NCI-H128 (cell line): ENCODE data around the gene ST8SIA1.

ENCODE experiments used
- DNase-seq: peaks from one replicate; lab custom pipeline; 2025; ENCODE audit not compliant: unreplicated experiment; lab: John Stamatoyannopoulos, UW

The ST8SIA1 gene

DNA sequence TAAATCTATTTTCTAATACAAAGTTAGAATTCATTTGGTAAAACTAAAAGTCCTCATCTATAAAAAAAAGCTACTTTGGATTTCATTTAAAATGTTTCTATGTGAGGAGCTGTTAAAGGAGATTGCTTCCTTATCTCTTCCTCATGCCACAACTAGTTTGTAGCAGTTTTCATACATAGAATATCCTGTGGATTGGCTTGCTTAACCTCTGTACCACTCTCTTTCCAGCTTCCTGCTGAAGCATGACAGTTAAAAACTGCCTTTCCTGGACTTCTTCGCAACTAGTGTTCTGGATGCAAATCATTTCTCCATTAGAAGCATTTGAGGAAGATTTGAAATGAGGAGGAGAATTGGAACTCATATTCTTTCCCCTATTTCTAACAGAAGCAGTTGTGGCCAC, 49.6 kb downstream of the ST8SIA1 start:
- DNase-seq: no peak

GRCh38 chr12:22283508-22283907, 51.0 kb downstream of the ST8SIA1 start:
- no peak for DNase-seq

DNA sequence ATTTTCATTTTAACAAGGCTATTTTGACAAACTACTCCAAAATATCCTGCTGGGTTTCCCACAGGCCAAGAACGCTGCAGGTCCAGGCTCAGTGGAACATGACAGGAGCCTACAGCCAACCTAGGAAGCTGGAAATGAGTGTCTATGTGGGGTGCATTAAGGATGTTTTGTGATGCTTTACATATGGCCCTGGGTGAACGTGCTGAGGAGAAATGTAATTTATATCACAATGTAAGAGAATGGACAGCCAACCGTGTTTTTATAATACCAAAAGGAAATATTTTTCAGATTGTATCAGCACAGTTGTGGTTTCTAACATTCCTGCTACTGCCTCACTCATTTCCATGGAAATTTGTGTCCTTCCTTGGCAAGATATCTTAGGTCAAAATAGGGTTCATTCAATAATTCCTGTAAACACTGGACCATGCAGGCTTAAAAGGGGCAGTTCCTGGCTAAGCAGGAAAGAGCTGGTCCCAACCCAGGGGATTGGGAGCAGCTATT, 51.5 kb downstream of the ST8SIA1 start:
- DNase-seq: no peak

GRCh38 chr12:22282283-22282682, 52.2 kb downstream of the ST8SIA1 start:
- DNase-seq: no peak

GRCh38 chr12:22276867-22277266, 57.6 kb downstream of the ST8SIA1 start:
- no peak for DNase-seq

DNA sequence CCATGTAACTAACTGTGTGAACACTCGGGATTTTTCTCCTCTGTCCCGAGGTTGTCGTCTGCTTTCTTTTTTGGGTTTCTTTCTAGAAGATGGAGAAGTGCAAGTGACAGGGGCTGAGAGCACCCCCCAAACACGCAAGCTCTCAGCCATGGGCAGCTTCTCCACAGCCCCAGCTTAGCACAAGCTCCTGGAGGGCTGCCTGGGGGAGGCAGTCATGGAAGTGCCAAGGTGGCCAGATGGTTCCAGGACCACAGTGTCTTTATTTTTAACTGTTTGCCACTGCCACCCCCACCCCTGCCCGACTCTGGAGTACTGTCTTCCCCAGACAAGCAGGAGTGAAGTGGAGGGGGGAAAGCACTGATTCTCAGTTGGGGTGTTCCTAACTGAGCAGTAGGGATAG, 58.2 kb downstream of the ST8SIA1 start:
- DNase-seq: no peak

- DNase-seq: no peak
These were observed 58.7 kb downstream of the ST8SIA1 start for GRCh38 chr12:22275843-22276242.

GRCh38 chr12:22272335-22273151, 62.0 kb downstream of the ST8SIA1 start:
- no peak for DNase-seq

- no peak for DNase-seq
These were observed 63.5 kb downstream of the ST8SIA1 start for GRCh38 chr12:22271023-22271422.

DNA sequence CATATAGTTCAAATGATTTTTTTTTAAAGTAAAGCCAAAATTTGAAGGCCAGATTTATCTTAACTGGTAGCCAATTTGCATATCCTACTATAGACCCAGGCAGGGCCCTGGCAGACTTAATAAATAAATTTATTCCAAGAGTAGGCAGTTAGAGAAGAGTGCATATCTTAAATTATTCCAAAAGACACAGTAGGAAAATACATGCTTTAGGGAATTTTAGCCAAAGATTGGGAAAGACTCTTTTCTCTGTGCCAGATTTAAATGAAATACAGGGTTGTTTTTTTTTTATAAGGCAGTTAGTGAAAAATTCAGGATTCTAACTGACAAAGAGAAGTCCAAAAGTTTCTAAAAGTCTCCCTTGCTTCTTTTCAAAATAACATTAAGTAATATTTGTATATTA, 65.5 kb downstream of the ST8SIA1 start:
- no peak for DNase-seq

GRCh38 chr12:22268406-22268805, 66.1 kb downstream of the ST8SIA1 start:
- no peak for DNase-seq

DNA sequence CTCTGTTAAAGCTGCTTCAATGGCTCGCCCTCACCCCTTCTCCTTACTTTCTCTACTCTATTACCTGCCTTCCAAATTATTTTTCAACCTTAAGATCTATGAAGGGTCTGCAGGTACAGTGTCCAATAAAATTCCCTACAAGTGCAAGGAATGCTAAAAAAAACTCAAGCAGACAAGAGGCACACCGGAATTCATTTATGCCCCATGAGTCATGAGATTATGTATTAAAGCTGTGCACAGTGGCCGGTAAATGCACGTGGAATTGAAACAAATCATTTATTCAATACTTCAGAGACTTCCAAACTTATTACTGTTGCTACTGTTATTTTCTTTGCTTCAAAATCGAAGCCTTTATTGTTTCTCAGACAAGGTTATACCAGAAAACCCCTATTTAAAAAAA, 68.4 kb downstream of the ST8SIA1 start:
- DNase-seq: no peak

- no peak for DNase-seq
These were observed 70.1 kb downstream of the ST8SIA1 start for GRCh38 chr12:22264380-22264779.

- no peak for DNase-seq
These were observed 72.2 kb downstream of the ST8SIA1 start for GRCh38 chr12:22262309-22262708.

DNA sequence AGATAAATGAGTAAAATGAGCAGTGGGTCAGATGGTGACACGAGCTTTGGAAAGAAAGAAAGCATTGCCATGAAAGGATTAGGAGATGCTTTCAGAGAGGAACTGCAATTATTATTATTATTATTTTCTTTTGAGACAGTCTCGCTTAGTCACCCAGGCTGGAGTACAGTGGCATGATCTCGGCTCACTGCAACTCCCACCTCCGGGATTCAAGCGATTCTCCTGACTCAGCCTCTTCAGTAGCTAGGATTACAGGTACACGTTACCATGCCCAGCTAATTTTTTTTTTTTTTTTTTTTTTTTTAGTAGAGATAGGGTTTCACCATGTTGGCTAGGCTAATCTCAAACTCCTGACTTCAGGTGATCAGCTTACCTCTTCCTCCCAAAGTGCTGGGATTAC, 77.4 kb downstream of the ST8SIA1 start:
- DNase-seq: no peak

DNA sequence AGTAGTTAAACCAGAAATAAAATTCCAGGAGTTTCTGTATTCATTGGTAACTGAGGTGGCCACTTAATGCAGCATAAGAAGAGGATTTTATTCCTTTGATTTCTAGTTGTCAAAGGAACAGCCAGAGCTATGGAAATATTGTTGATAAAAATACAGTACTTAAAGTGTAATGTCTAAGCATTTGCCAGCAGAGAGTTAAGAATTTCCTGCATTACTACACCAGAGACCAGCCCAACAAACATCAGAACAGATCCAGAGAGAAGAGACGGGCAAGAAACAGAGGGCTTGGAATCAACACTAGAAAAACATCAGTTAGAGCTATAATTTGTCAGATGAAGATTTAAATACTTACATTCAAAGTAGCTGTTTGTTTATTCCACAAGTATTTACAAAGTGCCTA, 77.9 kb downstream of the ST8SIA1 start:
- DNase-seq: no peak

DNA sequence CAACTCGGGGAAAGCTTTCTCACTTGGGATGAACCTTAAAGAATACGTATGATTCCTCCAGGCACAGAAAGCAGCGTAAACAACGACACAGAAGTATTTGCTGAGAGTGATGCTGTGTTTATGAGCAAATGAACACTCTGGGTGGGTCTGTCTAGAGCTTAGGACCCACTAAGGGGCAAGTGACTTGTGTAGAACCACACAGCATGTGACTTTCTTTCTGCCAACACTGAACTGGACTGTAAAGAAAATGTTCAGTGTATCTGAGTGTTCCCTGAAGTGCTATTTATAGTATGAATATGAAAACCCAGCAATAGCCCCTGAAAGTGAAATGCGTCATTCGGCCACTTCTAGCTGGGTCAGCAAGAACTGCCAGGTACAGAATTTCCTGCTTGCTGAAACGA, 78.5 kb downstream of the ST8SIA1 start:
- no peak for DNase-seq

GRCh38 chr12:22255097-22255496, 79.4 kb downstream of the ST8SIA1 start:
- DNase-seq: no peak

DNA sequence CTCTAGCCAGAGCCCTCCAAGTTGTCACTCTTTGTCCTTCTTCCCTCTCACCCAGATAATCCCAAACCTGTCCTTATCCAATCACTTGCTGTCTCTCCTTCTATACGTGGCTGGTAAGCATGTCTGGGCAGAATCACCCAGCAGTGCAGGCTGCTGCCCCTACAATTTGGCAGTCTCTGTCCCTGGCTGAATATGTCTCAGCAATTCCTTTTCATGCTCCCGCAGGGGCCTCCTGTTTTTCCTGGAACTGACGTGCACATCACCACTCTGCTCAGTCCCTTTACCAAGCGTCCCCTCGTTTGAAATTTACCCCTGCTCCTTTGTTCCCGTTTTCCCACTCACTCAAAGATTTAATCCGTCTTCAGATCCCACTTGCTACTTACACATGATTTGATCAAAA, 80.0 kb downstream of the ST8SIA1 start:
- DNase-seq: no peak

DNA sequence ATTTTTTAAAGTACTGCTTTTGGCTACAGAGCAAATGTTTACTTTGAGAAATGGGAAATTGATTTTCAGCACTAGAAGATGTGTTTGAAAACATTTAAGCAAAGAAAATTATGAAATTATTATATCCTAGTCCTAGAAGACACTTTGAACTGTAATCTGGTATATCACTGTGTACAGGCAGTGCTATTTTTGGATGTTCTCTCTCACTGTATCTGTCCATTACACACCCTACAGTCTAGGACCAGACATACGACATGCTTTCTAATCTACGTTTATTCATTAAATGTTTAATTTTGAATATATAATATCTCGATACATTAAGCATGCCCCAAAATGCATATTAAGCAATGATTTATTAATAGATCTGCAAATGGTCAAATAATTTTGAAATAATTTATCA, 82.5 kb downstream of the ST8SIA1 start:
- no peak for DNase-seq

DNA sequence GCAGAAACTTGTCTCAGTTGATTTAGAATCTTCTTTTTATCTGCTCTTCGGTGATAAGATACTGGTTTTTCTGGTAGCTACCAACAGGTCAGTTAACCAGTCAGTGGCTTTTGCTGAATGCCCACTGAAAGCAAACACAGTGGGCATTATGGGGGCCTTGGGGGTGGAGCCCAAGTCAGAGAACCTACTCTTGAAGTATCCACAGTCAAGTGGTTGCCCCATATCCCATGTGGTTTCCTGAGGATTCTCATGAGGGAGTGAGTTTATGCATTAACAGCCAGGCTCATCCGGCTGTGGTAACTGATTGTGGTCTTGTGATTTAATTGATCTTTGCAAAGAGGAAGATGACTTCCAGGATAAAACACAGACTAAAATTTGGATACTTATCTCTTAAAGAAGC, 83.7 kb downstream of the ST8SIA1 start:
- no peak for DNase-seq

DNA sequence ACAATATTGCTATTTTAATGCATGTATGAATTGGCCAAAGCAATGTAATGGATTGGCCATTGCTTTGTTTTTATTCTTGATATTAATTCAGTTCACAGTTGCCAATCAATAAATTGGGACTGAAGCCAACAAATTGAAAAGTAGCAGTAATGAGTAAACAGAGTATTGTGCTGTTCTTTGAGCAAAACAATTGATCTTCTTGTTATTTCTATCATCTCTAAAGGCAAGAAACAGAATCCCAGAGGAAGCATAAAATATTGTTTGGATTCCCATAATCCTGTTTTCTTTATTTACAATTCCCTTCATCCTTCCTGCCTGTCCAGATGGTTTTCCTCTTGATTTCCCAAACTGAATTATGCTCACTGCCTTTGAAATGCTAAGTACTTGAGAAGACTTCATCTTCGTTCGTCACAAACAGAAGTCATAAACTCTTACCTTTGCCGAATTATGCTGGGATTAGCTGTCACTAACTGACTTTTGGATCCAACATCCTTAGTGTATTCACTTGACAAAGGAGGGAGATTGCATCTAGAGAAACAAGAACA, 85.9 kb downstream of the ST8SIA1 start:
- DNase-seq: no peak

DNA sequence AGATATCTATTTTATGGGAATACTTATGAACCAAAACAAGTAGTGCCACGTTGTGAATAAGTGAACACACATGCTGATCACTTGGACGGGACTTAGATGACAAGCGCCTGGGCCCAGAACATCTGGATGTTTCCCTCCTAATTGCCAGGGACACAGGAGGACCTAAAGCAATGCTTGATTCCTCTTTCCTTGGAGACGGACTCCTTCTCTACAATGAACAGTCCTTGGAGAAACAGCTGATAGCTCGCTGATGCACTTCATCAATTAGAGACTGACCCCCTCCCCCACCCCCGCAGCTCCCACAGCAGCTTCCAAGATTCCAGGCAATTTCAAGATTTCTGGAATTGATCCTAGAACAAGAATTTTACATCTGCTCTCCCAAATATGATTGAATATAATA, 86.4 kb downstream of the ST8SIA1 start:
- DNase-seq: no peak
